Type B pancreatic cell (in vitro differentiated cells): ENCODE data around the gene GABRB3. TPM values are rescaled to one million over a fixed set of nuclear protein-coding genes. Genes with fewer than 3 reads are reported as not detected.

Source experiments
- DNase-seq: peaks from one replicate; pipeline ENCODE4 v3.0.0; 2021; ENCODE audit warnings: mixed read lengths; ENCODE audit not compliant: unreplicated experiment; ENCODE audit errors: extremely low spot score
- H3K27ac Mint-ChIP-seq: 2 replicates; pipeline ENCODE4 v1.8.0; 2021; ENCODE audit warnings: mild to moderate bottlenecking, mixed read lengths
- H3K27me3 Mint-ChIP-seq: 2 replicates; pipeline ENCODE4 v1.8.0; 2021; ENCODE audit warnings: mixed read lengths
- H3K36me3 Mint-ChIP-seq: 2 replicates; pipeline ENCODE4 v1.8.0; 2021; ENCODE audit warnings: mixed read lengths
- H3K4me1 Mint-ChIP-seq: one replicate; pipeline ENCODE4 v1.8.0; 2021; ENCODE audit warnings: mixed read lengths; ENCODE audit not compliant: unreplicated experiment
- H3K4me3 Mint-ChIP-seq: 2 replicates; pipeline ENCODE4 v1.8.0; 2021; ENCODE audit warnings: mild to moderate bottlenecking, mixed read lengths
- H3K9me3 Mint-ChIP-seq: 2 replicates; pipeline ENCODE4 v1.8.0; 2021; ENCODE audit warnings: mixed read lengths
- total RNA-seq: library from RNA; stranded (reverse); gene quantifications from 2 replicates; pipeline ENCODE4 v1.2.1, GENCODE V29; 2021; ENCODE audit warnings: low replicate concordance
- TF ChIP-seq, protein P1 (sequence below): fragments of 200-600 bp; sonication (generic); conservative IDR thresholded peaks from 2 replicates; pipeline ENCODE4 v1.5.0; 2021; ENCODE audit warnings: antibody characterized with exemption, mild to moderate bottlenecking

Gene GABRB3
- total RNA-seq, 1 donor from 2014 or later = 28.5 TPM

DNA sequence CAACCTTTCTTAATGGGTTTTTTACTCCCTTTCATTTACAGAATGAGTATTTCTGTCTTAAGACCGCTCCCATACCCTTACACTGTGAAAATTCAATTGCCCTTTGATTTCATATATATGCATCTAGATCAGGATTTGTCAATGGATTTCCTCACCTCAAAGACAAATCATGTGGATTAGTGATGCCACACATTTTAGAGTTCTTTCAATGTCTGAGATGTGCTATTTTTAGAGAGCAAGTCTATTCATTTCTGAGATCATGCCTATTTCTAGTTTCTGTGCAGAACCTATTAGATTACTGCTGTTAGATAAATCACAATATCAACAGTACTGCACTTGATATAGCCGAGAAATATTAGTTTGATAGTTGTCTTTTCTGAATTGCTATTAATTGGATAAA is 137.3 kb downstream of the GABRB3 start:
- H3K36me3 Mint-ChIP-seq = no peaks in the 10 kb centered on the region
- DNase-seq = no peak
- TF ChIP-seq, protein P1, sequence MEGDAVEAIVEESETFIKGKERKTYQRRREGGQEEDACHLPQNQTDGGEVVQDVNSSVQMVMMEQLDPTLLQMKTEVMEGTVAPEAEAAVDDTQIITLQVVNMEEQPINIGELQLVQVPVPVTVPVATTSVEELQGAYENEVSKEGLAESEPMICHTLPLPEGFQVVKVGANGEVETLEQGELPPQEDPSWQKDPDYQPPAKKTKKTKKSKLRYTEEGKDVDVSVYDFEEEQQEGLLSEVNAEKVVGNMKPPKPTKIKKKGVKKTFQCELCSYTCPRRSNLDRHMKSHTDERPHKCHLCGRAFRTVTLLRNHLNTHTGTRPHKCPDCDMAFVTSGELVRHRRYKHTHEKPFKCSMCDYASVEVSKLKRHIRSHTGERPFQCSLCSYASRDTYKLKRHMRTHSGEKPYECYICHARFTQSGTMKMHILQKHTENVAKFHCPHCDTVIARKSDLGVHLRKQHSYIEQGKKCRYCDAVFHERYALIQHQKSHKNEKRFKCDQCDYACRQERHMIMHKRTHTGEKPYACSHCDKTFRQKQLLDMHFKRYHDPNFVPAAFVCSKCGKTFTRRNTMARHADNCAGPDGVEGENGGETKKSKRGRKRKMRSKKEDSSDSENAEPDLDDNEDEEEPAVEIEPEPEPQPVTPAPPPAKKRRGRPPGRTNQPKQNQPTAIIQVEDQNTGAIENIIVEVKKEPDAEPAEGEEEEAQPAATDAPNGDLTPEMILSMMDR = no peak
- no peaks in the 10 kb centered on the region for H3K9me3 Mint-ChIP-seq
- H3K27me3 Mint-ChIP-seq = peaks cover 6% of the 10 kb centered on the region
- H3K4me3 Mint-ChIP-seq = no peak overlapping the region
- peaks cover 5% of the 10 kb centered on the region for H3K4me1 Mint-ChIP-seq
- H3K27ac Mint-ChIP-seq = no peak overlapping the region

- no peaks in the 10 kb centered on the region for H3K36me3 Mint-ChIP-seq
- DNase-seq = no peak
- peaks cover 5% of the 10 kb centered on the region for H3K4me1 Mint-ChIP-seq
- H3K4me3 Mint-ChIP-seq = no peak overlapping the region
- H3K27me3 Mint-ChIP-seq = peaks cover 6% of the 10 kb centered on the region
- TF ChIP-seq, protein P1 = no peak
- no peak overlapping the region for H3K27ac Mint-ChIP-seq
- H3K9me3 Mint-ChIP-seq = no peaks in the 10 kb centered on the region
Measured at GRCh38 chr15:26635105-26635504, 137.8 kb downstream of the GABRB3 start.

GRCh38 chr15:26634319-26634718 is 138.5 kb downstream of the GABRB3 start:
- no peak overlapping the region for H3K4me3 Mint-ChIP-seq
- no peak overlapping the region for H3K27ac Mint-ChIP-seq
- TF ChIP-seq, protein P1 = no peak
- no peaks in the 10 kb centered on the region for H3K36me3 Mint-ChIP-seq
- H3K27me3 Mint-ChIP-seq = peaks cover 6% of the 10 kb centered on the region
- no peaks in the 10 kb centered on the region for H3K9me3 Mint-ChIP-seq
- peaks cover 5% of the 10 kb centered on the region for H3K4me1 Mint-ChIP-seq
- DNase-seq = no peak

DNA sequence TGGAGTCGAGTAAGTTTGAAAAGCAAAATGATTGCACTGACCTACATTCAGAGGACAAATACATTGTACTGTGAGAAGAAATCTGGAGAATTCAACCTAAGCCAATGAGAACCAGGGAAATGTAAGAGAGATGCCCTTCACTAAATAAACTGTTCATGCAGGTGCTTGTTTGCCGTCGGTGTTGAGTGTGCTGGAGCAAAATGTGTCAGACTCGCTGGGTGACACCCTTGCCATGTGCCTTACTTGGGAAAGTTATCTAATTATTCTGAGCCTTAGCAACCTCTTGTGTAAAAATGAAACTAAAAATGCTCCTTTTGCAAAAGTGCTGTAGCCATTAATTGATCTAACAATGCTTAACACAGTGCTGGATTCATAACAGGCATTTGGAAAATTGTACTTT is 140.4 kb downstream of the GABRB3 start:
- Mint-ChIP-seq H3K27ac (no peak overlapping the region), H3K9me3 (peaks cover under 1% of the 10 kb centered on the region), H3K4me1 (peaks cover 5% of the 10 kb centered on the region), H3K4me3 (no peak overlapping the region), H3K36me3 (no peaks in the 10 kb centered on the region), H3K27me3 (peaks cover 6% of the 10 kb centered on the region)
- TF ChIP-seq, protein P1 = no peak
- no peak for DNase-seq

DNA sequence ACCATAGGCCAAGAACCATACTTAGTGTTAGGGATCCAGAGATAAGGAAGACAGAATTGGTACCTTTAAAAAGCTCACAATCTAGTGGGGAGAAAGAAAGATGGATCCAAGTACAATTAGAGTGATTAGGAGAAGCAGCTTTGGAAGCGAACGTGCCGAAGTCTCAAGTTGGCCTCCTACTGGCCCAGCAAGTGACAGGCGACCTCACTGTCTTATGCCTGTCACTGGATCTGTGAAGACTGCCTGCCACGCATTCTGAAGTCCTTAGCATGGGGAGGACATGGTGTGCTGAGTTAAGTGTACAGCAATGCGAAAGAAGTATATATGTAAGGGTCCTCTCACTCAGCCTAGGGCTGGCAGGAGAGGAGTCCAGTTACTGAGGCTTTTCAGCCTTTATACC is 141.0 kb downstream of the GABRB3 start:
- no peak for DNase-seq
- Mint-ChIP-seq H3K27ac (no peak overlapping the region), H3K36me3 (no peaks in the 10 kb centered on the region), H3K27me3 (peaks cover 6% of the 10 kb centered on the region), H3K4me1 (peaks cover 5% of the 10 kb centered on the region), H3K4me3 (no peak overlapping the region), H3K9me3 (peaks cover 3% of the 10 kb centered on the region)
- TF ChIP-seq, protein P1 = no peak

DNA sequence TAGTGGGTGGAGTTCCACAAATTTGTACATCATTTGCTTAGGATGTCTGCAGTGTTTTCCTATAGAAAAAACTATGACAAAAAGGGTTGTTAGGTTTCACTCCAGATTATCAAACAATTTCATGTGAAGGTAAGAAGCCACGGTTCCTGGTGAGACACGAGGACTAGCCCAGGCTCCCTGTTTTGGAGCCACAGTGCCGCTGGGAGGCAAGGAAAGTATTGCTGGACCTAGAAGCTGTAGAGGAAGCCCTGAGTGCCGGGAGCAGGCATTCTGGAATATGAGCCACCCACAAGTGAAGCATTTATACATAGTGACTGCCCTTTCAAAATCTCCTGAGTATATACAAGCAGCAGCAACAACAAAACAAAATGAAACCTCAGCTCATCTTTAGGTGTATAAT is 142.0 kb downstream of the GABRB3 start:
- no peaks in the 10 kb centered on the region for H3K36me3 Mint-ChIP-seq
- H3K4me3 Mint-ChIP-seq = no peak overlapping the region
- H3K9me3 Mint-ChIP-seq = peaks cover 3% of the 10 kb centered on the region

More for the DNA sequence above, 142.0 kb downstream of the GABRB3 start:
- no peak overlapping the region for H3K27ac Mint-ChIP-seq
- TF ChIP-seq, protein P1 = no peak
- H3K4me1 Mint-ChIP-seq = peaks cover 5% of the 10 kb centered on the region
- H3K27me3 Mint-ChIP-seq = peaks cover 6% of the 10 kb centered on the region
- no peak for DNase-seq
